GM19043 (cell line): ENCODE data around the gene DRD4.
"Not testable (repeated sequence)": the region's sequence is repeated elsewhere in the genome, so short reads cannot be mapped to it uniquely, and the experiment has no call there.

Source experiments
- ATAC-seq: cut with Tn5 transposase; IDR thresholded peaks from one replicate; pipeline ENCODE4 v1.9.1; 2021; ENCODE audit warnings: low read depth; ENCODE audit not compliant: unreplicated experiment

The DRD4 gene

GRCh38 chr11:641806-642370 is 4.8 kb downstream of the DRD4 start:
- no peak for ATAC-seq

GRCh38 chr11:643366-643765 is 6.3 kb downstream of the DRD4 start:
- no peak for ATAC-seq

DNA sequence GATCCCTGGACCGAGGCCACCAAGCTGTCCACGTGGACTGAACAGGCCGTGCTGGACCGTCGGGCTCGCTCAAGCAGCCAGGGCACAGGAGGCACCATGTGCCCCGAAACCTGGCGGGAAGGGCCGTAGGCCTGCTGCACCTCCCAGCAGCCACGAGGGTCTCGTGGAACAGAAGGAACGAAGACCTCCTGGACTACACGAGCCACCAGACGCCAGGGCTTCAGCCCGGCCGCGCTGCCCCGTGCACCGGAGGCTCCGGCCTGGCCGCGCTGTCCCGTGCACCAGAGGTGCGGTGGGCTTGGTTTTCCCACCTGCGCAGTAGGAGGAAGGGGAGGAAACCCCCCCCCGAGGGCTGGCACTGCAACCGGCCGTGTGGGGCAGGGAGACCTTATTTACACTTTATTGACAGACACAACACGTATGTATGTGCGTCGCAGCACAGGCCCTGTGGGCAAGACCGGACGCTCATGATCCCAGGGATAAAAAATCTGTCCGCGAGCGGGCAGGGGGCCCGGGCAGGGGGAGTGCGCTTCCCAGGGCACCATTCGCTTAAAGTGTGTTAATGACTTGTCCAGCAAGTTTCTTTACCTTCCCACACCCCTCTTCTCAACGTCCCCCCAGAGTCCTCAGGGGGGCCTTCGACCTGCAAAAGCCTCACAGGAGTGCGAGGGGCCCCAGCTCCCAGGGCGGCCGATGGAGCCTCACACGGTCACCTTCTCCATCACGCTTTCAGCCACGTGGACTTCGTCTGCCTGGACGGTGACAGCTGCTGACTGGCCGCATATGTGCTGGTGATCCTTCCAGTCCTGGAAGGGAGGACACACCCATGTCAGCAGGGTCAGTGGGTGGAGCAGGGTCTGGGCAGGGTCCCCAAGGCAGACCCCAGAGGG is 7.0 kb downstream of the DRD4 start:
- no peak for ATAC-seq

GRCh38 chr11:645536-645935 is 8.5 kb downstream of the DRD4 start:
- ATAC-seq: no peak

DNA sequence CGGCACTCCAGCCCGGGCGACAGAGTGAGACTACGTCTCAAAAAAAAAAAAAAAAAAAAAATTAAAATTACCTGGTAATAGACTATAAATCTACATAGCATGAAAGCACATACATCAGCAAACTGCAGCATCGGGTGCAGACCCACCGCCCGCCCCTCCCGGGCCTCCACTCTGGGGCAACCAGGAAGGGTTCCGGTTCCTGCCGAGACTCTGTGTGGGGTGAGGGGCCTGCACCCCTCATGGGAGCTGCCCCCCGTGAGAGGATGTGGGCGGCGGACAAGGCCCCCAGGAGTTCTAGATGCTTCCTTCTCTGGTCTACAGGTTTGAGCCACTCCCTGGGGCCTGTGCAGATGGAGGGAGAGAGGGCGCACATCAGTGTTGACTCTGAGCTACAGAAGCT is 9.1 kb downstream of the DRD4 start:
- ATAC-seq: no peak

DNA sequence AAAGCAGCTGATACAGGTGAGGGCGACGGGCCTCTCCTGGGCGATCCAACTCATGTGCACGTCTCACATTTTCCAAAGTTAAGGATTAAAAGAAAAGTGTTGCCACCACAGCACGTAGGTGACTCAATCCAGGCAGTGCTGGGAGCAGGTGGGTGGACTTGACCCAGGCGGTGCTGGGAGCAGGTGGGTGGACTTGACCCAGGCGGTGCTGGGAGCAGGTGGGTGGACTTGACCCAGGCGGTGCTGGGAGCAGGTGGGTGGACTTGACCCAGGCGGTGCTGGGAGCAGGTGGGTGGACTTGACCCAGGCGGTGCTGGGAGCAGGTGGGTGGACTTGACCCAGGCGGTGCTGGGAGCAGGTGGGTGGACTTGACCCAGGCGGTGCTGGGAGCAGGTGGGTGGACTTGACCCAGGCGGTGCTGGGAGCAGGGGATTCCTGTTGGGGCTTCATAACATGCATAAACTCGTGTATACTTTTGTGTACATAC is 10.6 kb downstream of the DRD4 start:
- ATAC-seq: not testable (repeated sequence)

DNA sequence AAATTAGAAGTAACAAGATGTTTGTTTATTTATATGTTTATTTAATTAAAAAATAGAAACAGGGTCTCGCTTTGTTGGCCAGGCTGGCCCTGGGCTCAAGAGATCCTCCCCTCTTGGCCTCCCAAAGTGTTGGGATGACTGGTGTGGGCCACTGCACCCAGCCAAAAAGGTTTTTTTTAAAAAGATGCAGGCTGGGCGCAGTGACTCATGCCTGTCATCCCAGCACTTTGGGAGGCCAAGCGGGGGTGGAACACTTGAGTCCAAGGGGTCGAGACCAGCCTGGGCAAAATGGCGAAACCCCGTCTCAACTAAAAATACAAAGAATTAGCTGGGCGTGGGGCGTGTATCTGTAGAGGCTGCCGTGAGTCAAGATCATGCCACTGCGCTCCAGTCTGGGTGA is 13.4 kb downstream of the DRD4 start:
- no peak for ATAC-seq

DNA sequence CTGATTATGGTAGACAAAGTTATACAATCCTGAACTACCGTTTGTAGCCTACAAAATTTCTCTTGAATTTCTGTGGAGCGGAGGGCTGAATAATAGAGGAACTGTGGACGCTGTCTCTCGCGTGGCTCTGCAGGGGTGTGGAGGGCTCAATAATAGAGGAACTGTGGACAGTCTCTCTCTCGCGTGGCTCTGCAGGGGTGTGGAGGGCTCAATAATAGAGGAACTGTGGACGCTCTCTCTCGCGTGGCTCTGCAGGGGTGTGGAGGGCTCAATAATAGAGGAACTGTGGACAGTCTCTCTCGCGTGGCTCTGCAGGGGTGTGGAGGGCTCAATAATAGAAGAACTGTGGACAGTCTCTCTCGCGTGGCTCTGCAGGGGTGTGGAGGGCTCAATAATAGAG is 16.1 kb downstream of the DRD4 start:
- ATAC-seq: not testable (repeated sequence)

DNA sequence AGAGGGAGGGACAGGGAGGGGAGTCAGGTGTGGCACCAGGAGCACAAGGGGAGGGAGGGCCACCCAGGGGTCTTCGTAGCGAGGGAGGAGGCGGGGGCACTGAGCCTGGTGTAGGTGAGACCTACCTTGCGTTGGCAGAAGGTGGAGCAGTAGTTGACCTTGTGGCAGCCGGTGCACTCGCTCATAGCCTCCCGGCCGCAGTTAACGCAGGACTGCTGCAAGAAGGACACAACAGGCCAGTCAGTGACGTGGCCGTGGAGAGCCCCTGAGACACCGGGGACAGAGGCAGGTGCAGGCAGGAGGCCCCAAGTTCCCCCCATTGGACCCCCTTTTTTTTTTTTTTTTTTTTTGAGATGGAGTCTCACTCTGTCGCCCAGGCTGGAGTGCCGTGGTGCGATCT is 16.8 kb downstream of the DRD4 start:
- ATAC-seq: no peak

DNA sequence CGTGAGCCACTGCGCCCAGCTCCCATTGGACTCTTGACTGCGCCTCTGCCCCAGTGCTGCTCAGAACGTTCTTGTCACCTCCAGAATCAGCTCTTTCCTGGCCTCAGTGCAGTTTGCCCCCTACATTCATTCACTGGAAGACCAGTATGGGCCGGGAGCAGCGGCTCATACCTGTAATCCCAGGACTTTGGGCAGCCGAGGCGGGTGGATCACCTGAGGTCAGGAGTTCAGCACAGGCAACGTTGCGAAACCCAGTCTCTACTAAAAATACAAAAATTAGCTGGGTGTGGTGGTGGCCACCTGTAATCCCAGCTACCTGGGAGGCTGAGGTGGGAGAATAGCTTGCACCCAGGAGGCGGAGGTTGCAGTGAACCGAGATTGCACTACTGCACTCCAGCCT is 17.4 kb downstream of the DRD4 start:
- ATAC-seq: not testable (repeated sequence)

GRCh38 chr11:655036-655726 is 18.1 kb downstream of the DRD4 start:
- no peak for ATAC-seq

- no peak for ATAC-seq
Observed at GRCh38 chr11:656426-656825, 19.4 kb downstream of the DRD4 start.

GRCh38 chr11:656866-657265 is 19.8 kb downstream of the DRD4 start:
- ATAC-seq: no peak

DNA sequence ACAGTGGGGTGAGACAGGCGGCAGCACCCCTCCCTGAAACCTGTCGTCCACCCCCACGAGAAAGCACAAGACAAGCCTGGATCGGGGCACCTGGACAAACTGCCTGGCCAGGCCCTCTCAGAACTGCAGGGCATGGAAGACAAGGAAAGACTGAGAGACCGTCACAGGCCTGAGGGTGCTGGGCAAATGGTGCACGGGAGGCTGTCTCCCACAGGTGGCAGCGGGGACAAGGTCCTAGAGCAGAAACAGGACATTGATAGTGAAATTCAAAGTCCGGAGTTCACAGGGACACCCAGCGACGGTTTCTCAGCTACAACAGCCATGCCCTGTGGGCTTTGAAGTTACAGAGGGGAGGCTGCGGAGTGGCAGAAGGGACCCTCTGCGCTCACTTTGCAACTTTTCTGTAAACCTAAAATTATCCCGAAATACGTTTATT is 20.6 kb downstream of the DRD4 start:
- no peak for ATAC-seq

- ATAC-seq: no peak
Observed at GRCh38 chr11:659532-660085, 22.5 kb downstream of the DRD4 start.

GRCh38 chr11:660281-660680 is 23.2 kb downstream of the DRD4 start:
- ATAC-seq: no peak

- ATAC-seq: no peak
Observed at GRCh38 chr11:660681-661444, 23.8 kb downstream of the DRD4 start.

DNA sequence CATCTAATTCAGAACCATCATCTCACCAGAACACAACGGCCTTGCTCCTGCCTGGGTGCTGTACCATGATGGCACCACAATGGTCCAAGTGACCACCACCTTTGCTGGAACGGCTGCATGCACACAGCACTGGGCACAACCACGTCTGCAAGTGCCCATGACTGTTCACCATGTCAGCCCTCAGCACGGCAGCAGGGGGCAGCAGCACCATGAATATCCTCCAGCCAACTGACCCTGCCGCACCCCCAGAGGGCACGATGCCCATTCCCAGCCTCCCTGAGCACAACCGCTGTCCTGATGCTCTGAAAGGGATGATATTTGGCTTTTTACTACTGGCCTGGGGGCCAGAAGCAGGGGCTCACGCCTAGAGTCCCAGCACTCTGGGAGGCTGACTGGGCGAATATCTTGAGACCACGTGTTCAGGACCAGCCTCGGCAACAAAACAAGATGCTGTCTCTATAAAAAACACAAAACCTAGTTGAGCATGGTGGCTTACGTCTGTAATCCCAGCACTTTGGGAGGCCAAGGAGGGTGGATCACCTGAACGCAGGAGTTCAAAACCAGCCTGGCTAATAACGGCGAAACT is 25.7 kb downstream of the DRD4 start:
- no peak for ATAC-seq

DNA sequence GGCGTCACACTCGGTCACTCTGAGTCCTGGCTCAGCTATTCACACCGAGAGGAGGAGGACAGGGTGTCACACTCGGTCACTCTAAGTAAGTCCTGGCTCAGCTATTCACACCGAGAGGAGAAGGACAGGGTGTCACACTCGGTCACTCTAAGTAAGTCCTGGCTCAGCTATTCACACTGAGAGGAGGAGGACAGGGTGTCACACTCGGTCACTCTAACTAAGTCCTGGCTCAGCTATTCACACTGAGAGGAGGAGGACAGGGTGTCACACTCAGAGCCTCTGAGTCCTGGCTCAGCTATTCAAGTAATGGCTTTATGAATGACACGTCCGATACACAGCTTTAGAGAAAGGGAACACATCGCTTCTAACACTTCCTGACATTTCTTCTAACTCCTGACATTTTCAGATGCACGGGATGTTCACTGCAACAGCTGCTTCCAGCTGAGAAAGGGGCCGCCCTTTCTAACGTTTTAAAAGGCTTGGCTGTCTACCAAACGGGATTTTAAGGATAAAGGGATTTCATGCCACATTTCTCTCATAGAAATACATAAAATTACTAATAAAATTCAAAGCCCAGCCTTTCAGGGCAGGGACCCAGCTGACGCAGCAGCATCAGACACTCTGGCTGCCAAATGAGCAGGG is 28.1 kb downstream of the DRD4 start:
- no peak for ATAC-seq
